ENCODE data around the gene PDZRN3. TPM values are rescaled to one million over a fixed set of nuclear protein-coding genes. Genes with fewer than 3 reads are reported as not detected.

Gene PDZRN3
- polyA plus RNA-seq, 1 of the 3 experiments (the other 2 are of a cell fraction), result 10.3 TPM

- Histone ChIP-seq H3K9ac (no peak overlapping the region), H3F3A (replicated peaks; ENCODE audit: insufficient read depth) (peaks cover under 1% of the 10 kb centered on the region), H4K20me1 (ENCODE audit: insufficient read depth) (peaks cover 39% of the 10 kb centered on the region), H3K9me2 (no peaks in the 10 kb centered on the region), H3K27ac (ENCODE audit: low read depth in 2 of 2, low read length in 1 of 2) (peak overlapping the region in 1 of 2 experiments; percentile 76; a peak in 1 of 4 replicates), H3K4me1 (ENCODE audit: control insufficient read depth in 1 of 2, insufficient read depth in 2 of 2, low read depth in 1 of 2, low read length in 1 of 2) (peaks cover 13 to 22% of the 10 kb centered on the region in 2 experiments; a peak in 3 of 4 replicates), H3K9me3 (no peaks in the 10 kb centered on the region), H3K4me2 (no peak overlapping the region; the same call in 1 of the 2 replicates), H3K79me2 (ENCODE audit: insufficient read depth) (peaks cover 95% of the 10 kb centered on the region), H3K36me3 (replicated peaks in 1 of 2; ENCODE audit: control insufficient read depth in 1 of 2, insufficient read depth in 2 of 2, low read length in 1 of 2) (peaks cover 12 to 15% of the 10 kb centered on the region in 2 experiments), H3K27me3 (ENCODE audit: insufficient read depth) (no peaks in the 10 kb centered on the region), H3K4me3 (ENCODE audit: low read depth in 2 of 2, low read length in 1 of 2) (no peak overlapping the region), H2AFZ (ENCODE audit: low read depth) (no peak overlapping the region)
- ChIA-PET CTCF (no interaction called here), POLR2A (no interaction called here)
- TF ChIP-seq NRF1 (IDR thresholded peaks at IDR 0.05; ENCODE audit: low read depth, low read length), result no peak
- TF ChIP-seq CTCF (IDR thresholded peaks at IDR 0.05), result no peak
- TF ChIP-seq GABPA (IDR thresholded peaks at IDR 0.05; ENCODE audit: low read depth), result no peak
- no peak for TF ChIP-seq TAF1 (IDR thresholded peaks at IDR 0.05; ENCODE audit: borderline replicate concordance, low read depth, low read length)
- TF ChIP-seq FOXJ3 (CRISPR knock-in tag; IDR thresholded peaks at IDR 0.05), result no peak
- no peak for TF ChIP-seq EP300 (IDR thresholded peaks at IDR 0.05; ENCODE audit: borderline replicate concordance in 1 of 2, low read depth in 1 of 2, low read length in 1 of 2)
- TF ChIP-seq POLR2AphosphoS5 (IDR thresholded peaks at IDR 0.05; ENCODE audit: low read depth, low read length), result no peak
- TF ChIP-seq MXI1 (IDR thresholded peaks at IDR 0.05; ENCODE audit: low read depth, low read length), result no peak
- no peak for TF ChIP-seq FOXM1 (IDR thresholded peaks at IDR 0.05; ENCODE audit: low read depth)
- no peak for TF ChIP-seq RFX5 (IDR thresholded peaks at IDR 0.05; ENCODE audit: low read length)
- no peak for TF ChIP-seq FOSL2 (IDR thresholded peaks at IDR 0.05; ENCODE audit: borderline replicate concordance, low read depth)
- TF ChIP-seq SIN3A (IDR thresholded peaks at IDR 0.05; ENCODE audit: borderline replicate concordance, low read depth, low read length), result no peak
- TF ChIP-seq NFIC (IDR thresholded peaks at IDR 0.05; ENCODE audit: borderline replicate concordance), result no peak
- no peak for DNase-seq
- 89% methylated on average over 2 of the region's 2 CpGs for WGBS (ENCODE audit: low lambda C conversion rate)
Measured at GRCh38 chr3:73609655-73610054, 15.1 kb downstream of the PDZRN3 start.

DNA sequence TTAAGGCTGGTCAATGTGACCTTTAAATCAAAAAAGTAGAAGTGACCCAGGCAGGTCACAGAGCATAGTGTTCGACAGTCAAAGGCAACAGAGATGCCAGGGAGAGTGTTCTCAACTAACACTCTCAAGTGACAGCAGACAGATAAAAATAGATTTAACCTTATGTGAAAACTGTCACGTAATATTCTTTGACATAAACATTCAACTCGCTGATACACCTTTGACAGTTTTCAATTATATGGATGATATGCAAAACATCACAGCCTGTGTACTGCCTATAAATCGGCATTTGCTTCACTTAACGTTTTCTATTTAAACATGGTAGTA is 15.5 kb downstream of the PDZRN3 start:
- H3K9me2 ChIP-seq, result no peaks in the 10 kb centered on the region
- no peak for TF ChIP-seq CHD2 (IDR thresholded peaks at IDR 0.05; ENCODE audit: low read length, partially characterized antibody)
- TF ChIP-seq IRF3 (IDR thresholded peaks at IDR 0.05; ENCODE audit: low read depth, low read length), result no peak
- no peak for TF ChIP-seq EP300 (IDR thresholded peaks at IDR 0.05; ENCODE audit: borderline replicate concordance in 1 of 2, low read depth in 1 of 2, low read length in 1 of 2)
- no peak for TF ChIP-seq FOSL2 (IDR thresholded peaks at IDR 0.05; ENCODE audit: borderline replicate concordance, low read depth)
- TF ChIP-seq YY1 (IDR thresholded peaks at IDR 0.05; ENCODE audit: low read depth), result no peak
- no peak for DNase-seq
- H3K27me3 ChIP-seq (ENCODE audit: insufficient read depth), result no peaks in the 10 kb centered on the region
- H3K9ac ChIP-seq, result no peak overlapping the region
- ChIA-PET CTCF (interaction anchor here (1.4 kb wide), 1 partner anchor 12 kb away, joined by 5 read pairs; no protein-coding TSS in a partner anchor), POLR2A (no interaction called here)
- peaks cover 12 to 15% of the 10 kb centered on the region in 2 experiments for H3K36me3 ChIP-seq (replicated peaks in 1 of 2; ENCODE audit: control insufficient read depth in 1 of 2, insufficient read depth in 2 of 2, low read length in 1 of 2)
- H3K4me3 ChIP-seq (ENCODE audit: low read depth in 2 of 2, low read length in 1 of 2), result no peak overlapping the region
- H3F3A ChIP-seq (replicated peaks; ENCODE audit: insufficient read depth), result peaks cover 4% of the 10 kb centered on the region
- H4K20me1 ChIP-seq (ENCODE audit: insufficient read depth), result peaks cover 35% of the 10 kb centered on the region
- no peak overlapping the region for H2AFZ ChIP-seq (ENCODE audit: low read depth)
- peaks cover 94% of the 10 kb centered on the region for H3K79me2 ChIP-seq (ENCODE audit: insufficient read depth)
- H3K9me3 ChIP-seq, result no peaks in the 10 kb centered on the region
- peaks cover 17 to 21% of the 10 kb centered on the region in 2 experiments for H3K4me1 ChIP-seq (ENCODE audit: control insufficient read depth in 1 of 2, insufficient read depth in 2 of 2, low read depth in 1 of 2, low read length in 1 of 2)
- H3K27ac ChIP-seq (ENCODE audit: low read depth in 2 of 2, low read length in 1 of 2), result no peak overlapping the region; a peak in 1 of 4 replicates
- 79% methylated on average over 5 of the region's 5 CpGs for WGBS (ENCODE audit: low lambda C conversion rate)
- no peak overlapping the region for H3K4me2 ChIP-seq

Data from SK-N-SH (cell line).